Measurements from ENCODE around the gene GRAP2. TPM values are rescaled to one million over a fixed set of nuclear protein-coding genes. Genes with fewer than 3 reads are reported as not detected.

The GRAP2 gene
- polyA plus RNA-seq, 1 of the 3 experiments (the other 2 are of a cell fraction): 0.13 TPM

GRCh38 chr22:39908136-39908535 lies 7.3 kb downstream of the GRAP2 start:
- Histone ChIP-seq H2AFZ (ENCODE audit: low read depth) (no peak overlapping the region), H3K9me2 (no peaks in the 10 kb centered on the region), H3K36me3 (replicated peaks in 1 of 2; ENCODE audit: control insufficient read depth in 1 of 2, insufficient read depth in 2 of 2, low read length in 1 of 2) (no peaks in the 10 kb centered on the region), H3K79me2 (ENCODE audit: insufficient read depth) (no peaks in the 10 kb centered on the region), H3K4me3 (ENCODE audit: low read depth in 2 of 2, low read length in 1 of 2) (no peak overlapping the region), H3K4me1 (ENCODE audit: control insufficient read depth in 1 of 2, insufficient read depth in 2 of 2, low read depth in 1 of 2, low read length in 1 of 2) (no peaks in the 10 kb centered on the region), H3K9me3 (no peaks in the 10 kb centered on the region), H4K20me1 (ENCODE audit: insufficient read depth) (no peaks in the 10 kb centered on the region), H3K4me2 (no peak overlapping the region), H3K27ac (ENCODE audit: low read depth in 2 of 2, low read length in 1 of 2) (no peak overlapping the region), H3K9ac (no peak overlapping the region), H3F3A (replicated peaks; ENCODE audit: insufficient read depth) (no peaks in the 10 kb centered on the region), H3K27me3 (ENCODE audit: insufficient read depth) (no peaks in the 10 kb centered on the region)
- no peak for DNase-seq
- CTCF ChIA-PET: no interaction called here
- POLR2A ChIA-PET: interaction anchor here (0.6 kb wide), 1 partner anchor 85 kb away, joined by 3 read pairs; no protein-coding TSS in a partner anchor
- TF ChIP-seq TCF12 (IDR thresholded peaks at IDR 0.05) (no peak), RFX5 (IDR thresholded peaks at IDR 0.05; ENCODE audit: low read length) (no peak), USF2 (IDR thresholded peaks at IDR 0.05; ENCODE audit: borderline replicate concordance, low read depth, low read length) (no peak), POLR2AphosphoS5 (IDR thresholded peaks at IDR 0.05; ENCODE audit: low read depth, low read length) (no peak)
- no CpG with 5 or more reads among the region's 2 CpGs for WGBS (ENCODE audit: low lambda C conversion rate)

GRCh38 chr22:39908737-39909136 lies 7.9 kb downstream of the GRAP2 start:
- no peak overlapping the region for H3K9ac ChIP-seq
- H3F3A ChIP-seq (replicated peaks; ENCODE audit: insufficient read depth): no peaks in the 10 kb centered on the region
- no peaks in the 10 kb centered on the region for H4K20me1 ChIP-seq (ENCODE audit: insufficient read depth)
- CTCF ChIA-PET: no interaction called here
- H3K4me2 ChIP-seq: no peak overlapping the region
- H3K79me2 ChIP-seq (ENCODE audit: insufficient read depth): no peaks in the 10 kb centered on the region
- no peak overlapping the region for H2AFZ ChIP-seq (ENCODE audit: low read depth)
- H3K4me1 ChIP-seq (ENCODE audit: control insufficient read depth in 1 of 2, insufficient read depth in 2 of 2, low read depth in 1 of 2, low read length in 1 of 2): no peaks in the 10 kb centered on the region; a peak in 1 of 4 replicates
- H3K4me3 ChIP-seq (ENCODE audit: low read depth in 2 of 2, low read length in 1 of 2): no peak overlapping the region
- no peak for DNase-seq
- TF ChIP-seq IRF3 (IDR thresholded peaks at IDR 0.05; ENCODE audit: low read depth, low read length): no peak
- TF ChIP-seq RXRA (IDR thresholded peaks at IDR 0.05; ENCODE audit: borderline replicate concordance, low read depth): no peak
- no peak for TF ChIP-seq TAF1 (IDR thresholded peaks at IDR 0.05; ENCODE audit: borderline replicate concordance, low read depth, low read length)
- no peak for TF ChIP-seq MAX (IDR thresholded peaks at IDR 0.05; ENCODE audit: low read depth)
- no peak for TF ChIP-seq FOXM1 (IDR thresholded peaks at IDR 0.05; ENCODE audit: low read depth)
- no peak for TF ChIP-seq NFIC (IDR thresholded peaks at IDR 0.05; ENCODE audit: borderline replicate concordance)
- no peak for TF ChIP-seq NRF1 (IDR thresholded peaks at IDR 0.05; ENCODE audit: low read depth, low read length)
- no peak for TF ChIP-seq SIN3A (IDR thresholded peaks at IDR 0.05; ENCODE audit: borderline replicate concordance, low read depth, low read length)
- no peak for TF ChIP-seq RFX5 (IDR thresholded peaks at IDR 0.05; ENCODE audit: low read length)
- TF ChIP-seq PBX3 (IDR thresholded peaks at IDR 0.05): no peak
- TF ChIP-seq GABPA (IDR thresholded peaks at IDR 0.05; ENCODE audit: low read depth): no peak
- no peak for TF ChIP-seq MXI1 (IDR thresholded peaks at IDR 0.05; ENCODE audit: low read depth, low read length)
- no peak for TF ChIP-seq POLR2AphosphoS5 (IDR thresholded peaks at IDR 0.05; ENCODE audit: low read depth, low read length)
- no peak for TF ChIP-seq EP300 (IDR thresholded peaks at IDR 0.05; ENCODE audit: borderline replicate concordance in 1 of 2, low read depth in 1 of 2, low read length in 1 of 2)
- H3K9me2 ChIP-seq: no peaks in the 10 kb centered on the region
- H3K27ac ChIP-seq (ENCODE audit: low read depth in 2 of 2, low read length in 1 of 2): no peak overlapping the region
- no peaks in the 10 kb centered on the region for H3K36me3 ChIP-seq (replicated peaks in 1 of 2; ENCODE audit: control insufficient read depth in 1 of 2, insufficient read depth in 2 of 2, low read length in 1 of 2)
- 14% methylated on average over 4 of the region's 5 CpGs for WGBS (ENCODE audit: low lambda C conversion rate)
- no peaks in the 10 kb centered on the region for H3K27me3 ChIP-seq (ENCODE audit: insufficient read depth)
- H3K9me3 ChIP-seq: no peaks in the 10 kb centered on the region
- POLR2A ChIA-PET: no interaction called here
